GM23338 (cell line): Measurements from ENCODE around the gene CCBE1. TPM values are rescaled to one million over a fixed set of nuclear protein-coding genes. Genes with fewer than 3 reads are reported as not detected.

Source experiments
- ATAC-seq: fragments of 200-7000 bp; cut with Tn5 transposase; 3 replicates; pipeline ENCODE4 v1.9.1; 2020
- DNase-seq: peaks from one replicate; pipeline ENCODE4 v3.0.0-alpha.2; 2015; ENCODE audit warnings: low spot score
- H2AFZ ChIP-seq: fragments of 200-600 bp; sonication (generic); 2 replicates; pipeline ENCODE4 v1.8.0; 2016; ENCODE audit warnings: antibody characterized with exemption, mild to moderate bottlenecking, moderate library complexity
- H3F3A ChIP-seq: fragments of 200-600 bp; sonication (generic); replicated peaks from 2 replicates; pipeline ENCODE4 v1.8.0; 2017; ENCODE audit warnings: antibody characterized with exemption, mixed run types, low read depth
- H3K27ac ChIP-seq: fragments of 200-600 bp; sonication (generic); 2 replicates; pipeline ENCODE4 v1.6.1; 2016; ENCODE audit warnings: low read depth
- H3K27me3 ChIP-seq: fragments of 200-600 bp; sonication (generic); 2 replicates; pipeline ENCODE4 v1.8.0; 2016; ENCODE audit warnings: mild to moderate bottlenecking, mixed run types, moderate library complexity; ENCODE audit not compliant: insufficient read depth
- H3K36me3 ChIP-seq: fragments of 200-600 bp; sonication (generic); 2 replicates; pipeline ENCODE4 v1.8.0; 2016; ENCODE audit warnings: mild to moderate bottlenecking; ENCODE audit not compliant: insufficient read depth
- H3K4me1 ChIP-seq: fragments of 200-600 bp; sonication (generic); 2 replicates; pipeline ENCODE4 v1.8.0; 2016; ENCODE audit warnings: mild to moderate bottlenecking, moderate library complexity; ENCODE audit not compliant: insufficient read depth
- H3K4me2 ChIP-seq: fragments of 200-600 bp; sonication (generic); 2 replicates; pipeline ENCODE4 v1.7.1; 2017; ENCODE audit warnings: mixed run types
- H3K4me3 ChIP-seq: fragments of 200-600 bp; sonication (generic); 2 replicates; pipeline ENCODE4 v1.6.1; 2016; ENCODE audit warnings: mixed run types
- H3K79me2 ChIP-seq: fragments of 200-600 bp; sonication (generic); replicated peaks from 2 replicates; pipeline ENCODE4 v1.8.0; 2017; ENCODE audit warnings: mild to moderate bottlenecking; ENCODE audit not compliant: insufficient read depth
- H3K9me2 ChIP-seq: fragments of 200-600 bp; sonication (generic); 2 replicates; pipeline ENCODE4 v1.8.0; 2017; ENCODE audit not compliant: insufficient read depth
- H4K20me1 ChIP-seq: fragments of 200-600 bp; sonication (generic); replicated peaks from 2 replicates; pipeline ENCODE4 v1.8.0; 2017; ENCODE audit warnings: mild to moderate bottlenecking; ENCODE audit not compliant: insufficient read depth
- H3K27ac Mint-ChIP-seq: 2 replicates; pipeline ENCODE4 v1.8.0; 2020; ENCODE audit warnings: inconsistent platforms, mild to moderate bottlenecking, moderate library complexity, mixed read lengths
- H3K27me3 Mint-ChIP-seq: 3 replicates; pipeline ENCODE4 v1.8.0; 2022; ENCODE audit warnings: low read depth, mild to moderate bottlenecking, moderate library complexity, mixed read lengths, inconsistent platforms; ENCODE audit not compliant: insufficient read depth, poor library complexity
- H3K36me3 Mint-ChIP-seq: 3 replicates; pipeline ENCODE4 v1.8.0; 2021; ENCODE audit warnings: low read depth, mild to moderate bottlenecking, inconsistent platforms, moderate library complexity, mixed read lengths
- H3K4me1 Mint-ChIP-seq: 3 replicates; pipeline ENCODE4 v1.8.0; 2020; ENCODE audit warnings: mild to moderate bottlenecking, inconsistent platforms, mixed read lengths
- H3K4me3 Mint-ChIP-seq: 3 replicates; pipeline ENCODE4 v1.8.0; 2021; ENCODE audit warnings: moderate library complexity, mild to moderate bottlenecking, inconsistent platforms, mixed read lengths
- H3K9me3 Mint-ChIP-seq: 3 replicates; pipeline ENCODE4 v1.8.0; 2020; ENCODE audit warnings: moderate library complexity, mild to moderate bottlenecking, inconsistent platforms, mixed read lengths
- CREB1 ChIP-seq: fragments of 250-450 bp; sonication (Bioruptor Pico); IDR thresholded peaks from 2 replicates; pipeline ENCODE4 v1.5.0; 2020; ENCODE audit warnings: low read depth, mild to moderate bottlenecking, moderate library complexity
- EZH2 ChIP-seq: fragments of 200-600 bp; sonication (generic); IDR thresholded peaks from one replicate; pipeline ENCODE4 v1.8.0; 2017; ENCODE audit warnings: antibody characterized with exemption, mild to moderate bottlenecking, low read depth; ENCODE audit not compliant: unreplicated experiment
- EZH2phosphoT487 ChIP-seq: fragments of 200-600 bp; sonication (generic); IDR thresholded peaks from one replicate; pipeline ENCODE4 v1.8.1; 2018; ENCODE audit warnings: antibody characterized with exemption; ENCODE audit not compliant: unreplicated experiment
- JUNB ChIP-seq: IDR thresholded peaks from one replicate; pipeline ENCODE4 v1.6.1; 2016; ENCODE audit warnings: antibody characterized with exemption; ENCODE audit not compliant: unreplicated experiment
- NANOG ChIP-seq: IDR thresholded peaks from 2 replicates; pipeline ENCODE4 v1.6.1; 2016; ENCODE audit warnings: antibody characterized with exemption, borderline replicate concordance
- POLR2AphosphoS5 ChIP-seq: IDR thresholded peaks from 2 replicates; pipeline ENCODE4 v1.6.1; 2016; ENCODE audit warnings: antibody characterized with exemption, low read depth
- STAT1 ChIP-seq: IDR thresholded peaks from one replicate; pipeline ENCODE4 v1.6.1; 2016; ENCODE audit warnings: antibody characterized with exemption; ENCODE audit not compliant: unreplicated experiment
- ZNF114 ChIP-seq: fragments of 250-450 bp; sonication (Bioruptor Pico); IDR thresholded peaks from 2 replicates; pipeline ENCODE4 v1.5.0; 2020; ENCODE audit warnings: mild to moderate bottlenecking, moderate library complexity
- ZNF331 ChIP-seq: fragments of 250-450 bp; sonication (Bioruptor Pico); IDR thresholded peaks from 2 replicates; pipeline ENCODE4 v1.5.0; 2020; ENCODE audit warnings: low read depth, mild to moderate bottlenecking, moderate library complexity
- polyA plus RNA-seq: library from polyadenylated mRNA; unstranded; fragments of >200 nt; fragmentation: Nextera tagmentation; extraction: Ambion mirVana; gene quantifications from 2 replicates; pipeline ENCODE4 v1.2.1, GENCODE V29; 2016
- total RNA-seq: library from RNA; depleted of rRNA; stranded (reverse); fragments of >200 nt; shearing (Covaris generic); gene quantifications from 2 replicates; pipeline ENCODE4 v1.2.3, GENCODE V29; 2014
- TF ChIP-seq, protein P1 (sequence below): IDR thresholded peaks from one replicate; pipeline ENCODE4 v1.6.1; 2018; ENCODE audit warnings: antibody characterized with exemption; ENCODE audit not compliant: unreplicated experiment
- TF ChIP-seq, protein P2 (sequence below), 2 experiments: fragments of 200-600 bp in 1 of 2; sonication (generic) in 1 of 2; conservative IDR thresholded peaks; 2 replicates each; pipeline versions ENCODE4 v1.5.1 to v1.6.1; 2016 to 2017; ENCODE audit warnings: antibody characterized with exemption in 2 of 2, low read depth in 2 of 2, mild to moderate bottlenecking in 2 of 2, moderate library complexity in 1 of 2
- TF ChIP-seq, protein P3 (sequence below): fragments of 250-450 bp; sonication (Bioruptor Pico); IDR thresholded peaks from 2 replicates; pipeline ENCODE4 v1.5.0; 2020; ENCODE audit warnings: mild to moderate bottlenecking, moderate library complexity

The CCBE1 gene
- total and polyA plus RNA-seq, 2 experiments from 2014 or later, result 2.1 to 2.6 TPM

DNA sequence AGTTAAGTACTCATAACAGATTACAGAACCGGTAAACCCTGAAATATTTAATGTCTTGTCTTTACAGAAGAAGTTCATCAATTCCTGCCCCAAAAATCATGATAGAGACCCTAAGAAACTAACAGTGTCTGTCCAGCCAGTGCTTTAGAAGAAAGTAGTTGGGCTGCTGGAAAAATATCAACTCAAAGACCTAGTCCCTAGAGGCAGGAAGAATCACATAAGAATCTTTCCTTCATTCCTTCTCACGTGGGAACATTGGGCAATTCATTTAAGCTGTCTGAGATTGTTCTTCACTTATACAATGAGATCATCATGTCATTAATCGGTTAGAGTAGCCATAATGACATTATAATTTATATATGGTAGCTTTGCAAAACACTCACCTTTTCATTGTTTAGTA lies 156.4 kb downstream of the CCBE1 start:
- no peak for TF ChIP-seq POLR2AphosphoS5
- Histone ChIP-seq H3K27me3 (no peaks in the 10 kb centered on the region), H3F3A (no peaks in the 10 kb centered on the region), H3K27ac (no peak overlapping the region), H3K4me1 (no peaks in the 10 kb centered on the region), H3K9me2 (peaks cover 3% of the 10 kb centered on the region; the same call in 1 of the 2 replicates), H2AFZ (no peak overlapping the region), H4K20me1 (no peaks in the 10 kb centered on the region), H3K4me2 (no peak overlapping the region), H3K4me3 (no peak overlapping the region), H3K36me3 (no peaks in the 10 kb centered on the region), H3K79me2 (no peaks in the 10 kb centered on the region)
- Mint-ChIP-seq H3K4me1 (peaks cover 3% of the 10 kb centered on the region; the same call in 2 of the 3 replicates), H3K4me3 (no peak overlapping the region), H3K27ac (no peak overlapping the region), H3K9me3 (no peaks in the 10 kb centered on the region), H3K27me3 (no peaks in the 10 kb centered on the region), H3K36me3 (no peaks in the 10 kb centered on the region)
- DNase-seq, result no peak
- no peak for ATAC-seq

DNA sequence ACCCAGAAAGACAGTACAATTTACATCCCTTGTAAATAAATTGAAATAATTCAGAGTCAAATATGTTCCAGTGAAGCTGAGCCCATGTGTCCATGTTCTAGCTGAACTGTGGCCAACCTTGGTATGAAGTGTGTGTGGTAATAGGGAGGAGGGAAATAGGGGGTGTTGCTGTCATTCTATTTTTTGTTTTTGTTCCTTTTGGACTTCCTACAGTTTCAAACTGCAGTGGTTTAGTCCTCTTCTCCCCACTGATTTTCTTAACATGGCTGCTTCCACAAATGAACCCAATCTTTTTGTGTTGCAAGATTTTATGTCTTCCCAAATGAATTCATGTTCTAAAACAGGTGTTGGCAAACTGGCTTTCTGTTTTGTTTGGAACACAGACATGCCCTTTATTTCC lies 156.9 kb downstream of the CCBE1 start:
- H3K4me1 ChIP-seq, result no peaks in the 10 kb centered on the region
- no peaks in the 10 kb centered on the region for H3F3A ChIP-seq
- H3K9me3 Mint-ChIP-seq, result no peaks in the 10 kb centered on the region
- peaks cover 3% of the 10 kb centered on the region; the same call in 1 of the 2 replicates for H3K9me2 ChIP-seq
- no peaks in the 10 kb centered on the region for H3K27me3 ChIP-seq
- H3K36me3 Mint-ChIP-seq, result no peaks in the 10 kb centered on the region
- H2AFZ ChIP-seq, result no peak overlapping the region
- H3K4me1 Mint-ChIP-seq, result peaks cover 3% of the 10 kb centered on the region; the same call in 2 of the 3 replicates
- H3K4me2 ChIP-seq, result no peak overlapping the region
- no peak overlapping the region for H3K4me3 Mint-ChIP-seq
- no peaks in the 10 kb centered on the region for H3K79me2 ChIP-seq
- no peaks in the 10 kb centered on the region for H3K27me3 Mint-ChIP-seq
- no peak for DNase-seq
- H4K20me1 ChIP-seq, result no peaks in the 10 kb centered on the region
- no peak overlapping the region for H3K27ac ChIP-seq
- H3K36me3 ChIP-seq, result no peaks in the 10 kb centered on the region
- no peak overlapping the region for H3K27ac Mint-ChIP-seq
- no peak for ATAC-seq
- no peak overlapping the region for H3K4me3 ChIP-seq
- no peak for TF ChIP-seq ZNF331 (CRISPR knock-in tag)
- no peak for TF ChIP-seq EZH2
- TF ChIP-seq, protein P1, sequence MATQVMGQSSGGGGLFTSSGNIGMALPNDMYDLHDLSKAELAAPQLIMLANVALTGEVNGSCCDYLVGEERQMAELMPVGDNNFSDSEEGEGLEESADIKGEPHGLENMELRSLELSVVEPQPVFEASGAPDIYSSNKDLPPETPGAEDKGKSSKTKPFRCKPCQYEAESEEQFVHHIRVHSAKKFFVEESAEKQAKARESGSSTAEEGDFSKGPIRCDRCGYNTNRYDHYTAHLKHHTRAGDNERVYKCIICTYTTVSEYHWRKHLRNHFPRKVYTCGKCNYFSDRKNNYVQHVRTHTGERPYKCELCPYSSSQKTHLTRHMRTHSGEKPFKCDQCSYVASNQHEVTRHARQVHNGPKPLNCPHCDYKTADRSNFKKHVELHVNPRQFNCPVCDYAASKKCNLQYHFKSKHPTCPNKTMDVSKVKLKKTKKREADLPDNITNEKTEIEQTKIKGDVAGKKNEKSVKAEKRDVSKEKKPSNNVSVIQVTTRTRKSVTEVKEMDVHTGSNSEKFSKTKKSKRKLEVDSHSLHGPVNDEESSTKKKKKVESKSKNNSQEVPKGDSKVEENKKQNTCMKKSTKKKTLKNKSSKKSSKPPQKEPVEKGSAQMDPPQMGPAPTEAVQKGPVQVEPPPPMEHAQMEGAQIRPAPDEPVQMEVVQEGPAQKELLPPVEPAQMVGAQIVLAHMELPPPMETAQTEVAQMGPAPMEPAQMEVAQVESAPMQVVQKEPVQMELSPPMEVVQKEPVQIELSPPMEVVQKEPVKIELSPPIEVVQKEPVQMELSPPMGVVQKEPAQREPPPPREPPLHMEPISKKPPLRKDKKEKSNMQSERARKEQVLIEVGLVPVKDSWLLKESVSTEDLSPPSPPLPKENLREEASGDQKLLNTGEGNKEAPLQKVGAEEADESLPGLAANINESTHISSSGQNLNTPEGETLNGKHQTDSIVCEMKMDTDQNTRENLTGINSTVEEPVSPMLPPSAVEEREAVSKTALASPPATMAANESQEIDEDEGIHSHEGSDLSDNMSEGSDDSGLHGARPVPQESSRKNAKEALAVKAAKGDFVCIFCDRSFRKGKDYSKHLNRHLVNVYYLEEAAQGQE, result no peak
- TF ChIP-seq, protein P2, sequence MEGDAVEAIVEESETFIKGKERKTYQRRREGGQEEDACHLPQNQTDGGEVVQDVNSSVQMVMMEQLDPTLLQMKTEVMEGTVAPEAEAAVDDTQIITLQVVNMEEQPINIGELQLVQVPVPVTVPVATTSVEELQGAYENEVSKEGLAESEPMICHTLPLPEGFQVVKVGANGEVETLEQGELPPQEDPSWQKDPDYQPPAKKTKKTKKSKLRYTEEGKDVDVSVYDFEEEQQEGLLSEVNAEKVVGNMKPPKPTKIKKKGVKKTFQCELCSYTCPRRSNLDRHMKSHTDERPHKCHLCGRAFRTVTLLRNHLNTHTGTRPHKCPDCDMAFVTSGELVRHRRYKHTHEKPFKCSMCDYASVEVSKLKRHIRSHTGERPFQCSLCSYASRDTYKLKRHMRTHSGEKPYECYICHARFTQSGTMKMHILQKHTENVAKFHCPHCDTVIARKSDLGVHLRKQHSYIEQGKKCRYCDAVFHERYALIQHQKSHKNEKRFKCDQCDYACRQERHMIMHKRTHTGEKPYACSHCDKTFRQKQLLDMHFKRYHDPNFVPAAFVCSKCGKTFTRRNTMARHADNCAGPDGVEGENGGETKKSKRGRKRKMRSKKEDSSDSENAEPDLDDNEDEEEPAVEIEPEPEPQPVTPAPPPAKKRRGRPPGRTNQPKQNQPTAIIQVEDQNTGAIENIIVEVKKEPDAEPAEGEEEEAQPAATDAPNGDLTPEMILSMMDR (conservative IDR thresholded peaks at IDR 0.05; ENCODE audit: low read depth in 2 of 2), result no peak
- TF ChIP-seq JUNB, result no peak
- TF ChIP-seq EZH2phosphoT487, result no peak
- TF ChIP-seq NANOG, result no peak
- TF ChIP-seq ZNF114 (CRISPR knock-in tag), result no peak
- TF ChIP-seq STAT1, result no peak
- TF ChIP-seq CREB1 (CRISPR knock-in tag), result no peak
- no peak for TF ChIP-seq POLR2AphosphoS5
- TF ChIP-seq, protein P3, sequence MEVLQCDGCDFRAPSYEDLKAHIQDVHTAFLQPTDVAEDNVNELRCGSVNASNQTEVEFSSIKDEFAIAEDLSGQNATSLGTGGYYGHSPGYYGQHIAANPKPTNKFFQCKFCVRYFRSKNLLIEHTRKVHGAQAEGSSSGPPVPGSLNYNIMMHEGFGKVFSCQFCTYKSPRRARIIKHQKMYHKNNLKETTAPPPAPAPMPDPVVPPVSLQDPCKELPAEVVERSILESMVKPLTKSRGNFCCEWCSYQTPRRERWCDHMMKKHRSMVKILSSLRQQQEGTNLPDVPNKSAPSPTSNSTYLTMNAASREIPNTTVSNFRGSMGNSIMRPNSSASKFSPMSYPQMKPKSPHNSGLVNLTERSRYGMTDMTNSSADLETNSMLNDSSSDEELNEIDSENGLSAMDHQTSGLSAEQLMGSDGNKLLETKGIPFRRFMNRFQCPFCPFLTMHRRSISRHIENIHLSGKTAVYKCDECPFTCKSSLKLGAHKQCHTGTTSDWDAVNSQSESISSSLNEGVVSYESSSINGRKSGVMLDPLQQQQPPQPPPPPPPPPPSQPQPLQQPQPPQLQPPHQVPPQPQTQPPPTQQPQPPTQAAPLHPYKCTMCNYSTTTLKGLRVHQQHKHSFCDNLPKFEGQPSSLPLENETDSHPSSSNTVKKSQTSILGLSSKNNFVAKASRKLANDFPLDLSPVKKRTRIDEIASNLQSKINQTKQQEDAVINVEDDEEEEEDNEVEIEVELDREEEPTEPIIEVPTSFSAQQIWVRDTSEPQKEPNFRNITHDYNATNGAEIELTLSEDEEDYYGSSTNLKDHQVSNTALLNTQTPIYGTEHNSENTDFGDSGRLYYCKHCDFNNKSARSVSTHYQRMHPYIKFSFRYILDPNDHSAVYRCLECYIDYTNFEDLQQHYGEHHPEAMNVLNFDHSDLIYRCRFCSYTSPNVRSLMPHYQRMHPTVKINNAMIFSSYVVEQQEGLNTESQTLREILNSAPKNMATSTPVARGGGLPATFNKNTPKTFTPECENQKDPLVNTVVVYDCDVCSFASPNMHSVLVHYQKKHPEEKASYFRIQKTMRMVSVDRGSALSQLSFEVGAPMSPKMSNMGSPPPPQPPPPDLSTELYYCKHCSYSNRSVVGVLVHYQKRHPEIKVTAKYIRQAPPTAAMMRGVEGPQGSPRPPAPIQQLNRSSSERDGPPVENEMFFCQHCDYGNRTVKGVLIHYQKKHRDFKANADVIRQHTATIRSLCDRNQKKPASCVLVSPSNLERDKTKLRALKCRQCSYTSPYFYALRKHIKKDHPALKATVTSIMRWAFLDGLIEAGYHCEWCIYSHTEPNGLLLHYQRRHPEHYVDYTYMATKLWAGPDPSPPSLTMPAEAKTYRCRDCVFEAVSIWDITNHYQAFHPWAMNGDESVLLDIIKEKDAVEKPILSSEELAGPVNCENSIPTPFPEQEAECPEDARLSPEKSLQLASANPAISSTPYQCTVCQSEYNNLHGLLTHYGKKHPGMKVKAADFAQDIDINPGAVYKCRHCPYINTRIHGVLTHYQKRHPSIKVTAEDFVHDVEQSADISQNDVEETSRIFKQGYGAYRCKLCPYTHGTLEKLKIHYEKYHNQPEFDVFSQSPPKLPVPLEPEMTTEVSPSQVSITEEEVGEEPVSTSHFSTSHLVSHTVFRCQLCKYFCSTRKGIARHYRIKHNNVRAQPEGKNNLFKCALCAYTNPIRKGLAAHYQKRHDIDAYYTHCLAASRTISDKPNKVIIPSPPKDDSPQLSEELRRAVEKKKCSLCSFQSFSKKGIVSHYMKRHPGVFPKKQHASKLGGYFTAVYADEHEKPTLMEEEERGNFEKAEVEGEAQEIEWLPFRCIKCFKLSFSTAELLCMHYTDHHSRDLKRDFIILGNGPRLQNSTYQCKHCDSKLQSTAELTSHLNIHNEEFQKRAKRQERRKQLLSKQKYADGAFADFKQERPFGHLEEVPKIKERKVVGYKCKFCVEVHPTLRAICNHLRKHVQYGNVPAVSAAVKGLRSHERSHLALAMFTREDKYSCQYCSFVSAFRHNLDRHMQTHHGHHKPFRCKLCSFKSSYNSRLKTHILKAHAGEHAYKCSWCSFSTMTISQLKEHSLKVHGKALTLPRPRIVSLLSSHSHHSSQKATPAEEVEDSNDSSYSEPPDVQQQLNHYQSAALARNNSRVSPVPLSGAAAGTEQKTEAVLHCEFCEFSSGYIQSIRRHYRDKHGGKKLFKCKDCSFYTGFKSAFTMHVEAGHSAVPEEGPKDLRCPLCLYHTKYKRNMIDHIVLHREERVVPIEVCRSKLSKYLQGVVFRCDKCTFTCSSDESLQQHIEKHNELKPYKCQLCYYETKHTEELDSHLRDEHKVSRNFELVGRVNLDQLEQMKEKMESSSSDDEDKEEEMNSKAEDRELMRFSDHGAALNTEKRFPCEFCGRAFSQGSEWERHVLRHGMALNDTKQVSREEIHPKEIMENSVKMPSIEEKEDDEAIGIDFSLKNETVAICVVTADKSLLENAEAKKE (CRISPR knock-in tag), result no peak
